GM19452 (cell line): ENCODE results near the gene NACAD.

Experiments
- ATAC-seq: cut with Tn5 transposase; IDR thresholded peaks from one replicate; pipeline ENCODE4 v1.9.1; 2021; ENCODE audit not compliant: unreplicated experiment

NACAD gene

DNA sequence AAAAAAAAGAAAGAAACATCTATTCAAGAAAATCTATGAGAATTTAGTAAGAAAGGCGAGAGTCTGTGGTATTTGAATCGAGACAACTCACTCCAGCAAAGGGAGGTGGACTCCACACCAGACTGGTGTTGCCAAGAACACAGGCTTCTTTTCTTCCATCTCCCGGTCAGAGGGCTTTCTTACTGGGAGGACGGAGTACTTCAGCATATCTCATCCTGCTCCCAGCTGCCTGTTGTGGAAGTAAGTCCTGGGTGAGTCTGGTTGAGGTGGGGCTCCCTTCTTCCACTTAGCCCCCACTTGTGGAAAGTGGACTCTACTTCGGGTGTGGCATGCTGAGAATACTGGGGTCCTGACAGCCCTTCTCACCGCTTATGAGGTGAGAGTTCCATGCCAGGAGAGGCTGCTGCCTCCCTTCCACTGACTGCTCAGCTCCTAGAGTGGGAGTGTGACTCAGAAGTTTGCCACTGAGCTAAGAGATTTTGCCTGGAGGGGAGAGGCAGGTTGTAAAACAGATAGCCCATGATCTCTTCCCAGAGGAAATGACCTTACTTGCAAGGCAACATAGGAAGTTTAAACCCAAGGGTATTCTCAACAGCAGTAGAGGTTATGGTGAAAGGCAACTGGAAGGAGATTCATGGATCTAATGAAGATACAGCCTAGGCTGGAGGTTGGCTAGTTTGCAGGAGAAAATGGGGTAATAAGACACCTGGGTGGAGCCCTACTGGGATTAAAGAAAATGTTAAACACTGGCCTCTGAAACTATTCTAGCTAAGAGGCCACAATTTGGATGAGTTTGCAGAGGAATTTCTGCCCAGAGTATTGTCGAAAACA is 3.5 kb upstream of the NACAD start:
- ATAC-seq = no peak

DNA sequence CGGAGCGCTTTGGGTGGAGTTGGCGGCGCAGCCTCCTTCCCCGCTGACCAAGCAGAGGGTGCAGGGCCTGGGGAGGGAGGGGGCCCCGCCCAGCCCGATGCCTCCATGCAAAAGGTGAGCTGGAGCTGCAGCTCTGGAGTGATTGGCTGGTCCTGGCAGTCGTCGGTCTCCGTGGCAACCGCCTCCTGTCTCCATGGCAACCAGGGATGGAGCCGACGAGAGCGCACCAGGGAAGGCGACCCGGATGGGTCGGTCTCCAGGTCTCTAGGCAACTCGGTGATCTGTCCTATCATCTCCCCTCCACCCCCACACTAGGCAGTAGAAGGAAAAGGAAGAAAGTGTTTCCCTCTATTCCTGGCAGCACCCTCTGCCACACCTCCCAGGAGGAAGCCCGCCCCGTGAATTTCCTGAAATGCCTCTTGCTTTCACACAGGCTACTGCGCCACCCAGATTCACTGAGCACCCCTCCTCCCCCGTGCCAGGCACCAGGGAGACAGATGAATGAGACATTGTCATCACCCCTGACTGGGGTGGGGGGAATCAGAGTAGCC is 647 bp upstream of the NACAD start:
- ATAC-seq = no peak

DNA sequence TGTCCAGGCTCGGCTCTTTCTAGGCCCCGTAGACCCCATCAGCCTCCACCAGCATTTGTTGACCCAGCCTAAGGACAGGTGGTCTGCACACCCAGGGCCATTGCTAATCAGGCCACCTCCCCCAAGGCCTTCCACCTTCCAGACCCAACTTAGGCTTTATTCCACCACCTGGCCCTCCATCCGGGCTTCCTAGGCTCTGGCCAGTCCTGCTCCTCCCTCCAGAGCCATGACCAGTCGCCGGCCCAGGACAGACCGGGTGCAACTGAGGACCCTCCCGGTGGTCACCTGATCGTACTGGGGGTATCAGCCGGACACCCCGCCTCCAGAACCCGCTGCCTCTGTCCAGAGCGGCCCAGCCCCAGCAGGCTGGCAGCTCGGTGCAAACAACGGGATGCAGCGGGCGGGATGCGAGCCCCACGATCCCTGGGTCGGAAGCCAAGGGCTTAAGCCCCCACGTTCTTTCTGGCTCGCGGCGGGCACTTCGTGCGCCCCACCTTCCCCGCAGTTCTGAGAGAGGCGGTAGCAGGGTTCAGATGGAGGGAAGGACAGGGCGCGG is 545 bp downstream of the NACAD start:
- ATAC-seq = no peak

DNA sequence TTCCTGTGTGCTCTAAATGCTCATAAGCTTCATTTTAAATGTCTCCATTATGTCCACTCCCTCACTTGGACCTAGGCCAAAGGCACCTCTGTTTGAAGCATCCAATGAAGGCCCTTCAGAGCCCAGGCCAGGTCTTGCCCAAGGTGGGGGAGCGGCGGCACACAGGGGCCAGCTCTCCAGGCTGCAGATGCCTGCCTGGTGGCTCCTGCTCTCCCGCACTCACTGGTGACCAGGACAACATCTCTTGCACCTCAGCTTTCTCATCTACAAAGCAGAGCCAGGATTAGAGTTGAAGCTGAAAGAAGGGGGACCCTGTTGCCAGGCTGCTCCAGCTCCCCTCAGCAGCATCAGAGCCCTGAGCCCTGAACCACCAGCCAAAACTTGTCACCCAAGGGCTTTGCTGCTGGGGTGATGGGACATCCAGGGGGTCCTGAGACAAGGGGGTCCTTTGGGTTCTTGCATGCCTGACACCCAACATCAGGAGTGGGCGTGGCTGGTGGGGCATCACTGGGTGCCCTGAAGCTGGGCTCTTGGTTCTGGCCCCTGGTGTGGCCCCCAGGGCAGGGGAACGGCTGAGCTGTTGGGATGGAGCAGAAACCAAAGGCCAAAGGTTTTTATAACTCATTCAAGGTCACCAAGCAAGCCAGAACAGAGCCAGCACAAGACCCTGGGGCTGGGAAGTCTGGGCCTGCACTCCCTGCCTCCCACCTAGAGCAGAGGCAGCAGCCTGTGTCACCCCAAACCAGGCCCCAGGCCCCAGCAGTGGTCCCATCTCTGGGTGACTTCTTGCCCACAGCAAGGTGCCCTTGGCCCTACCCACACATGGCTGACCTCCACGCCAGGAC is 1.2 kb downstream of the NACAD start:
- no peak for ATAC-seq

DNA sequence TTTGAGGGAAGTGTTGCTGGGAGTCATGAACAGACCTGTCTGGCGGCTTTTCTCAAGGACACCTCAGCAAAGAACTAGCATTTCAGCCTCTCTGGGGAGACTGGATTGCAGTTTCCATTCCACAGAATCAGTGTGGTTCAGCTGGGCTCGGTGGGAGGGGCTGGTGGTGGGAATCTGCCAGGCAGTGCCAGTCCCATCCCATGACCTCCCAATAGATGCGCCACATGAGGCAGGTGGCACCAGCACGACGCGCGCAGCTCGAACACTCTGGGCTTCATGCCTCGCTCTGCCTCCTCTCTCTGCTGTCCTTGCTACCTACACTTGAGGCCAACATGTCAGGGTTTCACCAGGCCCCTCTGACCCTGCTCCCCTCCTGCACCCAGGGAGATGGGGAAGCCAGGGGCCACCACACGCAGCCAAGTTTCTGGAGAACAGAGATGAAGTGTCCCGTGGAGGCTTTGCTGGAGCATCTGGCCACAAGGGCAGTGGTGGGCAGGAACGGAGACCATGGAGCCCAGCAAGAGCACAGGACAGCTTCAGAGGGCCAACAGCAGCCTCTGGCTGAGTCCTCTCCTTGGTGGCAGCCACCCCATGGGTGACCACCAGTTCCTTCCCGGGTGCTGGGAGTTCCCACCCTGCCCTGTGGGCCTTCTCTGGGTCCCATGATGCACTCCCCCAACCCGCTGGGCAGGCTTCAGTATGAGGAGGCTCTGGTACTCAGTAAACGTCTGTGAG is 2.3 kb downstream of the NACAD start:
- no peak for ATAC-seq

DNA sequence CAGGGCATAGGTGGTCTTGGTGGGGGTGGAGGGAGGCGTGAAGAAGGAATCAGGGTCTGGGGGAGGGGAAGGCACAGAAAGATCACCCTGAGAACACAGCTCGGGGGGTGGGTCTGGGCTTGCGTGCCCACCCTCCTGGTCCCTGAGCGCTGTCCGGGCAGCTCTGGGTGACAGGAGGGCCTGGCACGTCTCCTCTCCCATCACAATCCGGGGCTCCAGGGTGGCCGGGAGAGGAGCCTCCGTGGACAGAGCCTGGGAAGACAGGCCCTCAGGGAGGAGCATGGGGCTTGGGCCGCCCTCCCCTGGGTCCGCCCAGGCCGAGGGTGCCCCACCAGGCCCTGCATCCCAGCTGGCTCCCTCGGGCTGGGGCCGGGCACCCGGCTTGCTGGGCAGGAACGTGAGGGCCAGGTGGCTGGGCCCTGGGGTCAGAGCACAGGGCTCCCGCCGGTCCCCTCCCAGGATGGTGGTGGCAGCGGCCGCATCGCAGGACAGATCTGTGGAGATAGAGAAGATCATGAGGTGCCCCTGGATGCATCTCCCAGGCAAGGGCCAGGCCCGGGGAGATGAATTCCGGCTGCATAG is 3.1 kb downstream of the NACAD start:
- ATAC-seq = no peak

DNA sequence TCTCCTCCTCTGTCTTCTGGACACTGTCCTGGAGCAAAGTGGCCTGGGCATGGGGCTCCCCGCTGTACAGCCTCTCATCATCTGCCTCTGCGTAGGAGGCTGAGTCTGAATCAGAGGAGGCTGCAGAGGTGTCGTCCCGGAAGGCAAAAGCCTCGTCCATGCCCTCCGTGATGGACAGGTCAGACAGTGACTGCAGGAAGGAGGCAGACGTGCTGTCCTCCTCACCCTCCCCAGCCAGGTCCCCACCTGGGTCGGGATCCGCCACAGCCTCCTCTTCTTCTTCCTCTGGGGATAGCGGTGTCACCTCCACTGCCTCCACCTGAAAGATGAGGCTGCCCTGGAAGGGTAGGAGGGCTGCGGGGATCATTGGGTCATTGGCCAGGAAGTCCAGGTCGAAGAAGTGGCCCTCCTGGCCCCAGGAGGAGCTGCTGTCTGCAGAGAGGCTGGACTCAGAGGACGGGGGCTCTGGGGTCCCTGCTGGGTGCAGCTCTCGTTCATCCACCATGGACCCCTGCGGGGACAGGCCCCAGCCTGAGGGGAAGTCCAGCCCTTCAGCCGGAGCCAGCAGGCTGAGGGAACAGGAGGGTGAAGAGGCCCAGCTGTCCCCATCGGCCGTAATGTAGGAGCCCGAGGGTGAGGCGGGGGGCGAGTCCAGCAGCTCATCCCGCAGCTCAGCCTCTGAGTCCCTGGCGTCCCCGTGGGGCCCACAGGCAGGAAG is 3.7 kb downstream of the NACAD start:
- ATAC-seq = no peak

DNA sequence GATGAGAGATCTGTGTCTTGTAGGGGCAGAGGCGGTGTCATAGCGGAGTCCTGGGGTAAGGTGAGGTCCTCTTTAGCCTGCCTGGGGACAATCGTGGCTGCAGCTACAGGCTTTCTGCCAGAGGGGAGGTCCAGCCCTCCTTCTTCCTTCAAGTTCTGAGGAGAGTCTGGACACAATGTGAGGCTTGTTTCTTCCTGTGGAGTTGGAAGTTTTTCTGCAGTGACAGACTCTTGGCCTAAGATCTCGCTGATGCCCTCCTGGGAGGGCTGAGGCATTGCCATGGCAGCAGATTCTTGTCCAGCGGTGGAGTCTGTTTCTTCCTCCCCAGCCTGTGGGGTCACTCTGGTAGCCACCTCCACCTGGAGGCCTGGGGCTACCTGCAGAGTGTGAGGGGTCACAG is 4.4 kb downstream of the NACAD start:
- ATAC-seq = no peak

DNA sequence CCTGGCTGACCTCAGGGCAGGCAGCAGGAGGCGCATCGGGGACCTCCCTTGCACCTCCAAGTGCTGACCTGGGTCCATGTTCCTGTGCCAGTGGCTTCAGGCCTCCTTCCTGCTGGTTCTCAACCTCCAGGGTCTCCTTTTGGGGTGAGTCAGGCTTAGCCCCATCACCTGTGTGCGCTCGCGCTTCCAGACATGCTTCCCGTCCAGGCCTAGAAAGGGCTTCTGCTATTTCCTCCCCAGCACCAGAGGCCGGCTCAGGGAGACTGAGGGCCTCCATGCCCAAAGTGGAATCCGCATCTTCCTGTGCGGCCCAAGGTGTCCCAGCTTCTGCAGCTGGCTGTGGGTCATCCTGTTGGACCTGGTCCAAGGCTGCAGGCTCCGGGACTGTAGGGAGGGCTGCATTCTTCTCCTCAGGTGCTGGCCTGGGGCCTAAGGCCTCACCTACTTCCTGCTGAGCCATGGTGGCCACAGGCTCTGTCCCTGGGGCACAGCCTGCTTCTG is 5.9 kb downstream of the NACAD start:
- no peak for ATAC-seq

DNA sequence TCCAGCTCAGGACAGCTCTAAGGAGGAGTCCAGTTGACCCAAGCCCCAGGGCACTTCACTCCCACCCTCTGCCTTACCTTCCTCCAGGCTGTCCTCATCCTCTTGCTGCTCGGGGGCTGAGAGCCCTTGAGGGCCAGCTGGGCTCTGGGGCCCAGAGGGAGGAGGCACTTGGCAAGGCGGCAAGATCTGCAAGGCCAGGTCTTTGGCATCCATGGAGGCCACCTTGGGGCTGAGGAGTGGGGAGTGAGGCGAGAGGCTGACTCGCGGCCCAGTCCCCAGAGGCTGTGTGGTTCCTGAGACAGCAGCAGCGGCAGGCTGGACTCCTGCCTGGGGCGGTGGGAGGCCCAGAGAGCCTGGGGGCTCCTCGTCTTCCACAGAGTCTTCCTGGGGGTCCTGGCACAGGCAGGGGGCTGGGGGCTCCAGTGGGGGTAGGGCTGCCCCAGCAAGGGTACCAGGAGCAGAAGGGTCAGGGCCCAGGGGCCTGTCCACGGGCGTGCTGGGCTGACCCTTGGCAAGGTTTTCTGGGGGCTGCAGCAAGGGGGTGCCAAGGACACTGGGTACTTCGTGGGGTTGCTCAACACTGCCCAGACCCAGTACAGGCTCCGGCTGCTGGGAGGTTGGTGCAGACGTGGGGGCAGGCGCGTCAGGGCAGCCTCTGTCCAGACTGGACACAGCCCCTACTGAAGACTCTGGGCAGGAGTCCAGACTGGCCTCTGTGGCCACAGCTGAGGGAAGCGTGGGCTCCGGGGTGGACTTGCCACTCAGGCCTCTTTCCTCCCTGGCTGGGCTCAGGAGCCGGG is 6.5 kb downstream of the NACAD start:
- no peak for ATAC-seq

DNA sequence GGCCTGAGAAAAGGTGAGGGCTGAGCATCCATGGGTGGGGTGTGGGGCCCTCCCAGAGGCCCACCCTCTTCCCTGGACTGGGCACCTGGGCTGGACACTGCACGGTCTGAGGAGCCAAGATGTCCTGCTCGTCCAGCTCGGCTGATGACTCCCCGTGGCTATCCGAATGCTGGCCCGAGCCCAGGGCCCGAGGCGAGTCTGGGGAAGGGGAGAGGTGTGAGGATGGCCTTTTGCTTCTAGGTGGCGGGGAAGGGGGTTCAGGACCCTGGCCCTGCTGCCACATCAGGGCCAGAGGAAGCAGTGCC is 7.1 kb downstream of the NACAD start:
- no peak for ATAC-seq

DNA sequence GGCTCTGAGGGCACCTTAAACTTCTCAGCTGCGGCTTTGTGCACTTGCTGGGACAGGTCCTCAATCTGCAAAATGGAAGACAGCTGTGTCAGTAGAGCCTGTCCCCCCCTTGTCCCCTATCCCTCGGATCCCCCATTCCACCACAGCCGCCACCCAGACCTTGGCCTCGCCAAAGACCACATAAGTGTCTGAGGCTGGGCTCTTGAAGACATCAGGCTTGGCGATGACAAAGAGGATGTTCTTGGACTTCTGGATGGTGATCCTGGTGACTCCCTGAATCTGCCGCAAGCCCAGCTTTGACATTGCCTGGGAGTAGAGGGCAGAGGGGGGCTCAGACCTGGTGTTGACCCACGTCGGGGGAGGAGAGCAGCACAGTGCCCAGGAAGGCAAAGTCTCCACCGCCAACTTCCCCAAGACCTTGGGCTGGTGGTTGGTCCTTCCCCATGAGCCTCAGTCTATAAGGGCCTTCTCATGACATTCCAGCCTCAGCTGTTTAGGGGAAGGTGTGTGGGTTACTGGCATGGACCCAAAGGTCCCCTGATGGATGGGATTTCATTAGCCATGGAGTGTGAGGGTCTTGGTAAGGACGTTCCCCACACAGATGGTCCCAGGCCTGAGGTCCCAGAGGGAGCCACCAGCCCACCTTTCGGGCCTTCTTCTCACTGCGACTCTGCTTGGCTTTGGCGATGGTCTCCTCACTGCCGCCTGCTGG is 7.7 kb downstream of the NACAD start:
- no peak for ATAC-seq

DNA sequence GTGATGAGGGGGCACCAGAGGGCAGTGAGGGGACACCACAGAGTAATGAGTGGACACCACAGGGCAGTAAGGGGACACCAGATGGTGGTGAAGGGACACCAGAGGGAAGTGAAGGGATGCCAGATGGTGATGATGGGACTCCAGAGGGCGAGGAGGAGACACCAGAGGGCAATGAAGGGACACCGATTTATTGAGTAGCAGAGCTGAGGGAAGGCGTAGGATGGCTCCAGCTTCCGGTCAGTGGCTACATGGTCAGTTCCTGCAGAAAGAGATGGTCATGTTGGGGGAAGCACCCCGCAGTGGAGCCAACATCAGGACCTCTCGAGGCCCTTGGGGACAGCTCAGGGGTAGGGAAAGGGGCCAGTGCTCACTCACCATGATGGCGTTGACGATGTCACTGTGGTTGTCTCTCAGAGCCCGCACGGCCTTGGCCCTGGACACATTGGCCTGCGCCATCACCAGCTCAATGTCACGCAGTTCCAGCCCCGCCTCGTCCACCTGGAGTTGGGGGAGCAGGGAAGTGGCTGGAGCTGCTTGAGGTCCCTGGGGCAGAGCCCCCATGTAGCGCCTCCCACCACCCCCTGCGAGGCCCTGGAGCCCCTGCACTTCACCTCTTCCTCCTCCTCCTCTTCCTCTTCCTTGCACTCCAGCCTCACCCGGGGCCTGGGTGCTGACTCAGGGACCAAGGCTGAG is 8.4 kb downstream of the NACAD start:
- no peak for ATAC-seq

DNA sequence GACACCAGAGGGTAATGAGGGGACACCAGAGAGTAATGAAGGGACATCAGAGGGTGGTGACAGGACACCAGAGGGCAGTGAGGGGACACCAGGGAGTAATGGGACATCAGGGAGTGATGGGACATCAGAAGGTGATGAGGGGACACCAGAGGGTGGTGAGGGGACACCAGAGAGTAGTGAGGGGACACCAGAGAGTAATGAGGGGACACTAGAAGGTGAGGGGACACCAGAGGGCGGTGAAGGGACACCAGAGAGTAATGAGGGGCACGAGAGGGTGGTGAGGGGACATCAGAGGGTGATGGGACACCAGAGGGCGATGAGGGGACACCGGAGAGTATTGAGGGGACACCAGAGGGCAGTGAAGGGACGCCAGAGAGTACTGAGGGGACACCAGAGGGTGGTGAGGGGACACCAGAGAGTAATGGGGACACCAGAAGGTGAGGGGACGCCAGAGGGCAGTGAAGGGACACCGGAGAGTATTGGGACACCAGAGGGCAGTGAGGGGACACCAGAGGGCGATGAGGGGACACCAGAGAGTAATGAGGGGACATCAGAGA is 10.6 kb downstream of the NACAD start:
- ATAC-seq = no peak

DNA sequence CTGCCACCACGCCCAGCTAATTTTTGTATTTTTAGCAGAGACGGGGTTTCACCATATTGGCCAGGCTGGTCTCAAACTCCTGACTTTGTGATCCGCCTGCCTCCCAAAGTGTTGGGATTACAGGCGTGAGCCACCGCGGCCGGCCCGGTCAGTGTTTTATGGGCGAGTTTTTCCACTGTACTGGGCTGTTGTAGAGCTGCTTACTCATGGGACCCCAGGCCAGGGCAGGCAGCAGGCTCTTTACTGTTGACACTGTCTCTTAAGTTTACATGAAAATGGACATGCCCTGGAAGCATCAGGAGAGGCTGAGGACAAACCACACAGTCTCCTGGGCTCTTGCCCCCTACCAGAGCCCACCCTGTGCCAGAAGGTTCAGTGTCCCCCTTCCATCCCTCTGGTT is 11.2 kb downstream of the NACAD start:
- ATAC-seq = no peak

DNA sequence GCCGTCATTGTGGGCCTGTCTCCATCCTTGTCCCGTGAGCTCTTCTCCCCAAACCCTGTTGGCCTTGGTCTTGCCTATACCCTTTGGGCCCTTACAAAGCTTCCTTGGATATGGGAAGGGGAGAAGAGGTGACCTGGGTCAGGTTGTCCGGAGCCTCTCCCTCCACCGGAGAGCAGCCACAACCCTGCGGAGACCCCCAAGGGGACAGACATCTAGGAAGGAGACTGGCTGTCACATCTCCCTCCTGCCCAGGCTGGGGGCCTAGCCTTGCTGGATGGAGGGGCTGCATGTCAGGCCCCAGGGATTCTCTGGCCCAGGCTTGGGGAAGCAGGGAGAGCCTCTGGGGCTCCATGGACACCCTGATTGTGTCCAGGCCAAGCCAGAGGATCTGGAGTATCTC is 11.8 kb downstream of the NACAD start:
- no peak for ATAC-seq

DNA sequence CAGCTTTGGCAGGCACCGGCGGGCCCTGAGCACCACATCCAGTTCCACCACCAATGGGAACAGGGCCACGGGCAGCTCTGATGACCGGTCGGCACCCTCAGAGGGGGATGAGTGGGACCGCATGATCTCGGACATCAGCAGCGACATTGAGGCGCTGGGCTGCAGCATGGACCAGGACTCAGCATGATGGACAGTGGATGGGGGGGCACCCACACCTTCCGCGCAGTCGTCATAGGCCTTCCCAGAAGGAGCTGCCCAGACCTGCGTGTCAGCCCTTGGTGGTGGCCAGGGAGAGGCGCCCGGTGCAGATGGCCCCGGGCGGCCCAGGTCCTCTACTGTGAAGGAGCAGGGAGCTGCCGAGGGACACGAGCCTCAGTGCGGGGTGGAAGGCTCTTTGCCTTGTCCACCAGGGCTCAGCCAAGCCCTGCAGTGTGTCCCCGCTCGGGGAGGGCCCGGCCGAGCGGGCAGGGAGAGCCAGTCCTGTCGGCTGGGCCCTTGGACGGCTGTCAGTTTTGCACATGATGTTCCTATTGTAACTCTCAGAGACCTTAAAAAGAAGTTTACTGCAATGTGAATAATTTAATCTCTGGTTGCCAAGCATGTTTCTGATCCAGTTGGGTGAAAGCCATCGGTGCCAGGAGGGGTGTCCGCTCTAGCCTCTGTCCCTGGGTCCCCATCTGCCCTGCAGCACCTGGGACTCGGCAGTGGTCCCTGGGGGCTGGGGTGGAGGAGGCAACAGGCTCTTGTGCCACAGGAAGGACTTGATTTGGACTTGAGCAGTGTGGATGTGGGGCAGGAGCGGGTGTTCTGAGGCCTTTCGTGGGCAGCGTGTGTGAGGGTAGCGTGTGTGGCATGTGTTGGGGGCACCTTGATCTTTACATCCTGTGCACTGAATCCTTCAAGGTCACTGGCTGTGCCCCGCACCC is 12.6 kb downstream of the NACAD start:
- ATAC-seq = no peak
